Epidermal melanocyte (primary cell): ENCODE measurements around the gene INS.

Experiments used
- DNase-seq: peaks from one replicate; pipeline ENCODE4 v3.0.0; 2011; ENCODE audit warnings: low spot score; ENCODE audit not compliant: insufficient read length

INS gene

DNA sequence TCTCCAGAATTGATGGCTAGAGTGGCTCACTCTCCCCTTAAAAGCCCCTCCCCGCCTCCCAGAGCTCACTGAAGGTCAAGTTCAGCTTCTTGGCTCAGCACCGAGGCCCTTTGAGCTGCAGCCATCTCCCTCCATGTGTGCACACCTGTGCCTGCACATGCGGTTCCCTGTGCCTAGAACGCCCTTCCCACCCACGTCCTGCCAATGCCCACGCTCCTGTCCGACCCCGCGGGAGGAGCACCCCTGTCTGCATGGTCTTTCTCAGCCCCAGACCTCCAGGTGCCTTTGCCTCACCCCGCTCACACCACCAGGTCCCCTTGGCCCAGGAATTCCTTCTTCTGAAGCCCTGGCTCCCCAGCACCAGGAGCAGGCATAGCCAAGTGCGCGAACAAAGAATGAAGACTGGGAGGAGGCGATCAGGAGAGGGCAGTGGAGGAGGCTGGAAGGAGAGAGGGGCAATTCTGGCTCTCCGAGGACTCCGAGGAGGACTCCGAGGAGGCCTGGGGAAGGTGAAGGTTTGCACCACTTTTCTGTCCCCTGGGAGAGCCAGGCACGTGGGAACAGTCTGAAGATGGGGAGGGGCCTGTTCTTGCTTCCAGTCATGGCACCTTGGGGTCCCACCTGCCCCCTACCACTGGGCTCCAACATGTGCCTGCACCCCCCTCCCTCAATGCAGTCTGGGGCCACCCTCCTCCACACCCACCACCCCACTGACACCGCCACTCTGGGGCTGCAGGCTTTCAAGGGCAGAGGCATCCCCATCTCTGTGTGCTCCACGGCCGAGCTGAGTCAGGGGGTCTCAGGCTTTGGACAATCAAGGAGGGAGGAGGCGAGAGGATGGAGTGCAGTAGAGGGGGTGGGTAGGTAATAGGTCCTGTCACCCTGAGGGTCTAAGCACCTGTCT, 39.5 kb downstream of the INS start:
- DNase-seq: no peak

DNA sequence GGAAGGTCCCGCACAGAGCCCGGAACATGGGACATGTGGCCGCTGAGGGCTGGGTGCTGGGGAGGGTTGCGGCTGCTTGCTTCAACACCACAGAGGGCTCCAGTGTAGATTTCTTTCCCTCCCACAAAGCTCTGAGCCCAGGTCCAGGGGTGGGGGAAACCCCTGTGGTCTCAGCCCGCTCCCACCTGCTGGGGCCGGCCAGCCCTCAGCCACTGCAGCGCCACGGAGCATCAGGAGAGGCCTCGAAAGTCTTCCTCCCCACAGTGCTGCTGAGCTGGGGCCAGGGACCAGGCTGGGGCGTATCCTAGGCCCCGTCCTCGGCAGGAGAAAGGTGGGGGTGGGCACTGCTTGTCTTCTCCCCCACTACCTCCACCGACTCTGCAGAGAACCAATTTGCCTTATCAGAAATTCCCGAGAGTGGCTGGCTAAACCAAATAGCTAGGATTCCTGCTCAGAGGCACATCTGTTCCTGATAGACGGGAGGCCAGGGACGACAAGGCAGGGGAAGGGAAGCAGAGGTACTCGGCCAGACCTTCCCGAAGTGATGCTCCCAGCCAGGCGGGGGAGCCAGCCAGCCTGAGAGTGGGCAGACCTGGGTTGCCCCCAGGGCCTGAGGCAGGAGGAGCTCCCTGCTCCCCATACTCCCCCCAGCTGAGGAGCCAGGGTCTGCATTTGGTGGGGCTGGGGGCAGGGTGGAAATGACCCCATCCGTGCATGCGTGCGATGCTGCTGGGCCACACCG, 40.5 kb downstream of the INS start:
- no peak for DNase-seq

DNA sequence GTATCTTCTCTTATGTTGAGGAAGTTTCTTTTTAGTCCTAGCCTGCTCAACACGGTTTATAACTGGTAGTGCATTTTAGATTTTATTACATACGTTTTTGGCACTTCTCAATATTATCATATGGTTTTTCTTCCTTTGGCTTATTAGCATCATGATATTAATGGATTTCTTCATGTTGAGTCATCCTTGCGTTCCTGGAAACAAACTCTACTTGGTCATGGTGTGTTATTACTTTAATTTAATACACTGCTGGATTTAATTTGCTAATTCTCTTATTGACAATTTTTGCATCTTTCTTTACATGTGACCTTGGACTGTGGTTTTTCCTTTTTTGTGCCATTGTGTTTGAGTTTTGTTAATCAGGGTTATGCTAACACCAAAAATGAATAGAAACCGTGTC, 42.3 kb downstream of the INS start:
- DNase-seq: no peak

DNA sequence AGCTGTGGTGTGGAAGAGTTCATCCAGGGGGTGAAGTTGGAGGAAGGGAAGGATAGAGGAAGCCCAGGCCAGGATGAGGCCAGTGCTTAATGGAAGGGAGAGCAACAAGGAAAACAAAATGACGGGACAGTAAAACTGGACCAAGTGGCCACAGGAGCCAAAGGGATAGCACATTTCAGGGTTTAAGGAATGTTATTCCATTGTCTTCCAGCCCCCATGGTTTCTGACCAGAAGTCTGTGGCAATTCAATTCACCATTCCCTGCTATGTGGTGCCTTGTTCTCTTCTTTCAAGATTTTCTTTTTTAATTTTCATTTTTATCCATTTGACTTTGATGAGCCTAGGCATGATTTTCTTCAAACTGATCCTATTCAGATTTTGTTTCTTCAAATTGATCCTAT, 44.3 kb downstream of the INS start:
- no peak for DNase-seq

DNA sequence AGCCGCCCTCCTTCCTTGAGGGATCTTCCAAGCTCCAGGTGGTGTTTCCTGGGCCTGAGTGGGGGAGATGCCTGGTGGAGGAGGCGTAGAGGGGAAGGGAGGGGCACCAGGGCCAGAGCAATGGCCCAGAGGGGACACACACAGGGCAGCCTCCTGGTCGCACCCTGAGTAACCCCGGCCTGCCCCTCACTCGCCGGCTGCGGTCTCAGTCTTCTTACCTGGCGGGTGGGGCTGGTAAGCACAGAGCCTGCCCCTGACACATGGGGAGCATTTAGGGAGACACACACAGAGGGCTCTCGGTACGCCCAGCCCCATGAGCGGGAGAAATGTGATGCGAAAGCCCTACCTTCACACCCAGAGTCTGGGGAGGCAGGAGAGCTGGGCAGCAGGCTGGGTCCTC, 45.7 kb downstream of the INS start:
- DNase-seq: no peak

DNA sequence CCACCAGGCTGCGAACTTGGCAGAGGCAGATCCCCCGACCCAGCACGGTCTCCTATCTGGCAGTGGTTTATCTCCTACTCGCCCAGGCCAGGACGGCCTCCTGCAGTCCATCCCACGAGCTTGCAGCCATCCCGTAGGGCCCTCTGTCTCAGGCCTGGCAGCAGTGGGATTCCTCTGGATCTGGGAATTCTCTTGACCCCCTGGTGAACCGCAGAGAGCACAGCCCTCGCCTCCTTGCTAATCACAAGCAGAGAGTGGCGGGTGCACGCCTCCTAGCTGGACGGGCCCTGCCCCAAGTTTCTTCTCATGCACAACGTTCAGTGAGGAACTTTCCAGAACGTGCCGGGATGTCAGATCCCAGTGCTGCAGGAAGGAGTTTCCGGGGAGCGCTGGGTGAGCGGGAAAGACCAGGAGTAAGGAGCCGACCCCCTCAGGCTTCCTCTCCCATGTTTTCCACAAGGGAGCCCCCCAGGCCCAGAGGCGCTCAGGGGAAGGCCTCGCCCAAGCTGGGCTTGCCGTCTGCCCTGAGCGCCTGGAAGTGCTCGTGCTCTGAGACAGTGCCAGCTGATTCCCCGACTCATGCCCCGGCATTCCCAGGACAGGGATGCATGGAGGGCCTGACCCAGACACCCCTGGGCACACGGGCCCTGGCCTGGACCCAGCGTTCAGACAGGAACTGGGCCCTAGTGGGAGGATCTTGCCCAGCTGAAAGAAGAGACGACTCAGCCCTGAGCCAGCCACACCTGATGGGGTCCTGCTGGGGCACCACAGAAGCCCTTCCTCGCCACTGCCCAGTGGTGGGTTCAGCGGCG, 46.4 kb downstream of the INS start:
- DNase-seq: no peak

DNA sequence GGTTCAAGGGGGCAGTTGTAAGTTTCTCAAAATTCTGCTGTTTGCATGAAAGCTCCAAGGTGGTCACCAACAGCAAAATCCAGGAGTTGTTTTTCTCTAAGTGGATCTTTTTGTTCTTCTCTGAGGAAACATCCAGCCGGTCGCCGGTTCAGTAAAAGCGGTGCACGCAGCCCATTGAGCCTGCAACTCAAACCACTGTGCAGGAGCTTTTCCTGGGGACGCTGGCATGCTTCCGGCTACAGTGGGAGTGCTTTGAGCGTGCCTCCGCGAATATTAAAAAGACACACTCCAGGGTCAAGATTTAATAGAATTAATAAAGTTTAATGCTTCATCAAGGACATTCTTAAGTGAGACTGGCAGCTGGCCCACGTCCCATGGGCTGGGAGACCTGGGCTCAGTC, 47.2 kb downstream of the INS start:
- DNase-seq: no peak

DNA sequence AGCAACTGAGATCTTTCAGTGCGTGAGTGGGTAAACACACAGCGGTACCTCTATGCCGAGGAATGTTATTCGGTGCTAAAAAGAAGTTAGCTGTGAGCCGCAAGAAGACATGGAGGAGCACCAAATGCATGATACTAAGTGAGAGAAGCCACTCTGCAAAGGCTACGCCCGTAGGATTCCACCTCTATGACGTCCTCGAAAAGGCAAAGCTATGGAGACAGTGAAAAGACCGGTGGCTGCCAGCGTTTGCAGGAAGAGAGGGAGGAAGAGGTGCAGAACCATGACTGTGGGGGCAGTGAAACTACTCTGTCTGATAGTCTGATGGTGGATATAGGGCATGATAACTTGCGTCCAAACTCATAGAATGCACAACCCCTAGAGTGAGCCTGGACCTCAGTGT, 50.5 kb downstream of the INS start:
- no peak for DNase-seq
